Measurements from ENCODE around the gene RAB30.
"Not testable (repeated sequence)": the region's sequence is repeated elsewhere in the genome, so short reads cannot be mapped to it uniquely, and the experiment has no call there.

Gene RAB30

GRCh38 chr11:82955736-82956453 is 115.8 kb downstream of the RAB30 start:
- H3K36me3 ChIP-seq (ENCODE audit: insufficient read depth, low read length); H3K27me3 ChIP-seq (ENCODE audit: control insufficient read depth in 1 of 2, insufficient read depth in 2 of 2, low read length in 2 of 2); H3K9me3 ChIP-seq (ENCODE audit: low read length); H3K4me1 ChIP-seq (ENCODE audit: insufficient read depth, low read length); H3K4me3 ChIP-seq (ENCODE audit: low read depth in 1 of 2, low read length in 2 of 2); H3K9ac ChIP-seq (ENCODE audit: low read length); H3K27ac ChIP-seq (ENCODE audit: low read depth, low read length): not testable (repeated sequence)

GRCh38 chr11:82950502-82950901 is 121.2 kb downstream of the RAB30 start:
- H3K4me1 ChIP-seq (ENCODE audit: insufficient read depth, low read length); H3K9me3 ChIP-seq (ENCODE audit: low read length); H3K9ac ChIP-seq (ENCODE audit: low read length); H3K27me3 ChIP-seq (ENCODE audit: control insufficient read depth in 1 of 2, insufficient read depth in 2 of 2, low read length in 2 of 2); H3K4me3 ChIP-seq (ENCODE audit: low read depth in 1 of 2, low read length in 2 of 2); H3K27ac ChIP-seq (ENCODE audit: low read depth, low read length); H3K36me3 ChIP-seq (ENCODE audit: insufficient read depth, low read length): not testable (repeated sequence)

GRCh38 chr11:82949352-82949751 is 122.3 kb downstream of the RAB30 start:
- no peak overlapping the region for H3K4me3 ChIP-seq (ENCODE audit: low read depth in 1 of 2, low read length in 2 of 2)
- H3K4me1 ChIP-seq (ENCODE audit: insufficient read depth, low read length): no peaks in the 10 kb centered on the region
- H3K27me3 ChIP-seq (ENCODE audit: control insufficient read depth in 1 of 2, insufficient read depth in 2 of 2, low read length in 2 of 2): no peaks in the 10 kb centered on the region
- H3K27ac ChIP-seq (ENCODE audit: low read depth, low read length): no peak overlapping the region
- no peak overlapping the region for H3K9ac ChIP-seq (ENCODE audit: low read length)
- no peaks in the 10 kb centered on the region for H3K36me3 ChIP-seq (ENCODE audit: insufficient read depth, low read length)
- no peaks in the 10 kb centered on the region for H3K9me3 ChIP-seq (ENCODE audit: low read length)

GRCh38 chr11:82945682-82946081 is 126.0 kb downstream of the RAB30 start:
- Histone ChIP-seq H3K36me3 (ENCODE audit: insufficient read depth, low read length) (no peaks in the 10 kb centered on the region), H3K27me3 (ENCODE audit: control insufficient read depth in 1 of 2, insufficient read depth in 2 of 2, low read length in 2 of 2) (no peaks in the 10 kb centered on the region), H3K4me3 (ENCODE audit: low read depth in 1 of 2, low read length in 2 of 2) (no peak overlapping the region), H3K4me1 (ENCODE audit: insufficient read depth, low read length) (no peaks in the 10 kb centered on the region), H3K9me3 (ENCODE audit: low read length) (no peaks in the 10 kb centered on the region), H3K9ac (ENCODE audit: low read length) (no peak overlapping the region), H3K27ac (ENCODE audit: low read depth, low read length) (no peak overlapping the region)

- H3K27ac ChIP-seq (ENCODE audit: low read depth, low read length); H3K9me3 ChIP-seq (ENCODE audit: low read length); H3K4me3 ChIP-seq (ENCODE audit: low read depth in 1 of 2, low read length in 2 of 2); H3K27me3 ChIP-seq (ENCODE audit: control insufficient read depth in 1 of 2, insufficient read depth in 2 of 2, low read length in 2 of 2); H3K4me1 ChIP-seq (ENCODE audit: insufficient read depth, low read length); H3K9ac ChIP-seq (ENCODE audit: low read length); H3K36me3 ChIP-seq (ENCODE audit: insufficient read depth, low read length): not testable (repeated sequence)
Measured at GRCh38 chr11:82945041-82945440, 126.7 kb downstream of the RAB30 start.

- Histone ChIP-seq H3K27ac (ENCODE audit: low read depth, low read length) (no peak overlapping the region), H3K4me3 (ENCODE audit: low read depth in 1 of 2, low read length in 2 of 2) (no peak overlapping the region), H3K9ac (ENCODE audit: low read length) (no peak overlapping the region), H3K27me3 (ENCODE audit: control insufficient read depth in 1 of 2, insufficient read depth in 2 of 2, low read length in 2 of 2) (no peaks in the 10 kb centered on the region), H3K9me3 (ENCODE audit: low read length) (no peaks in the 10 kb centered on the region), H3K36me3 (ENCODE audit: insufficient read depth, low read length) (no peaks in the 10 kb centered on the region), H3K4me1 (ENCODE audit: insufficient read depth, low read length) (no peaks in the 10 kb centered on the region)
Measured at GRCh38 chr11:82944198-82944597, 127.5 kb downstream of the RAB30 start.

GRCh38 chr11:82943430-82943829 is 128.3 kb downstream of the RAB30 start:
- H3K9ac ChIP-seq (ENCODE audit: low read length); H3K9me3 ChIP-seq (ENCODE audit: low read length); H3K27ac ChIP-seq (ENCODE audit: low read depth, low read length); H3K27me3 ChIP-seq (ENCODE audit: control insufficient read depth in 1 of 2, insufficient read depth in 2 of 2, low read length in 2 of 2); H3K36me3 ChIP-seq (ENCODE audit: insufficient read depth, low read length); H3K4me1 ChIP-seq (ENCODE audit: insufficient read depth, low read length); H3K4me3 ChIP-seq (ENCODE audit: low read depth in 1 of 2, low read length in 2 of 2): not testable (repeated sequence)

- no peaks in the 10 kb centered on the region for H3K9me3 ChIP-seq (ENCODE audit: low read length)
Measured at GRCh38 chr11:82942376-82942775, 129.3 kb downstream of the RAB30 start.

GRCh38 chr11:82939456-82939855 is 132.2 kb downstream of the RAB30 start:
- Histone ChIP-seq H3K27me3 (ENCODE audit: control insufficient read depth in 1 of 2, insufficient read depth in 2 of 2, low read length in 2 of 2) (no peaks in the 10 kb centered on the region), H3K27ac (ENCODE audit: low read depth, low read length) (no peak overlapping the region), H3K4me1 (ENCODE audit: insufficient read depth, low read length) (no peaks in the 10 kb centered on the region), H3K36me3 (ENCODE audit: insufficient read depth, low read length) (no peaks in the 10 kb centered on the region), H3K4me3 (ENCODE audit: low read depth in 1 of 2, low read length in 2 of 2) (no peak overlapping the region), H3K9ac (ENCODE audit: low read length) (no peak overlapping the region), H3K9me3 (ENCODE audit: low read length) (no peaks in the 10 kb centered on the region)

More at GRCh38 chr11:82942376-82942775, 129.3 kb downstream of the RAB30 start:
- Histone ChIP-seq H3K9ac (ENCODE audit: low read length) (no peak overlapping the region), H3K27me3 (ENCODE audit: control insufficient read depth in 1 of 2, insufficient read depth in 2 of 2, low read length in 2 of 2) (no peaks in the 10 kb centered on the region), H3K4me1 (ENCODE audit: insufficient read depth, low read length) (no peaks in the 10 kb centered on the region), H3K36me3 (ENCODE audit: insufficient read depth, low read length) (no peaks in the 10 kb centered on the region), H3K27ac (ENCODE audit: low read depth, low read length) (no peak overlapping the region), H3K4me3 (ENCODE audit: low read depth in 1 of 2, low read length in 2 of 2) (no peak overlapping the region)

GRCh38 chr11:82937554-82937953 is 134.1 kb downstream of the RAB30 start:
- Histone ChIP-seq H3K9ac (ENCODE audit: low read length) (no peak overlapping the region), H3K9me3 (ENCODE audit: low read length) (no peaks in the 10 kb centered on the region), H3K27me3 (ENCODE audit: control insufficient read depth in 1 of 2, insufficient read depth in 2 of 2, low read length in 2 of 2) (no peaks in the 10 kb centered on the region), H3K27ac (ENCODE audit: low read depth, low read length) (no peak overlapping the region), H3K36me3 (ENCODE audit: insufficient read depth, low read length) (no peaks in the 10 kb centered on the region), H3K4me3 (ENCODE audit: low read depth in 1 of 2, low read length in 2 of 2) (no peak overlapping the region), H3K4me1 (ENCODE audit: insufficient read depth, low read length) (no peaks in the 10 kb centered on the region)

- H3K9ac ChIP-seq (ENCODE audit: low read length): no peak overlapping the region
- H3K36me3 ChIP-seq (ENCODE audit: insufficient read depth, low read length): no peaks in the 10 kb centered on the region
- H3K9me3 ChIP-seq (ENCODE audit: low read length): no peaks in the 10 kb centered on the region
Measured at GRCh38 chr11:82936261-82936660, 135.4 kb downstream of the RAB30 start.

GRCh38 chr11:82932564-82932963 is 139.1 kb downstream of the RAB30 start:
- H3K4me1 ChIP-seq (ENCODE audit: insufficient read depth, low read length): no peaks in the 10 kb centered on the region
- no peak overlapping the region for H3K9ac ChIP-seq (ENCODE audit: low read length)
- H3K9me3 ChIP-seq (ENCODE audit: low read length): no peaks in the 10 kb centered on the region
- H3K4me3 ChIP-seq (ENCODE audit: low read depth in 1 of 2, low read length in 2 of 2): no peak overlapping the region
- H3K27ac ChIP-seq (ENCODE audit: low read depth, low read length): no peak overlapping the region
- no peaks in the 10 kb centered on the region for H3K36me3 ChIP-seq (ENCODE audit: insufficient read depth, low read length)
- H3K27me3 ChIP-seq (ENCODE audit: control insufficient read depth in 1 of 2, insufficient read depth in 2 of 2, low read length in 2 of 2): no peaks in the 10 kb centered on the region

More at GRCh38 chr11:82936261-82936660, 135.4 kb downstream of the RAB30 start:
- no peaks in the 10 kb centered on the region for H3K4me1 ChIP-seq (ENCODE audit: insufficient read depth, low read length)
- H3K4me3 ChIP-seq (ENCODE audit: low read depth in 1 of 2, low read length in 2 of 2): no peak overlapping the region
- H3K27ac ChIP-seq (ENCODE audit: low read depth, low read length): no peak overlapping the region
- no peaks in the 10 kb centered on the region for H3K27me3 ChIP-seq (ENCODE audit: control insufficient read depth in 1 of 2, insufficient read depth in 2 of 2, low read length in 2 of 2)
